ENCODE data around the gene MYH9. TPM values are rescaled to one million over a fixed set of nuclear protein-coding genes. Genes with fewer than 3 reads are reported as not detected.
"Not testable (repeated sequence)": the region's sequence is repeated elsewhere in the genome, so short reads cannot be mapped to it uniquely, and the experiment has no call there.

The MYH9 gene
- total RNA-seq, 2 experiments from 2014 or later = 616 to 642 TPM

GRCh38 chr22:36288571-36289405 lies 99.0 kb downstream of the MYH9 start:
- POLR2A ChIA-PET = no interaction called here
- CTCF ChIA-PET = interaction anchor here (0.6 to 2.3 kb wide), 6 partner anchors 10 to 182 kb away, joined by 3 to 13 read pairs (median 3); no protein-coding TSS in a partner anchor

- POLR2A ChIA-PET = interaction anchor here (0.7 kb wide), 1 partner anchor 181 kb away, joined by 3 read pairs; no protein-coding TSS in a partner anchor
- CTCF ChIA-PET = interaction anchor here (1.2 to 2.3 kb wide), 2 partner anchors 12 to 89 kb away, joined by 3 to 13 read pairs; no protein-coding TSS in a partner anchor
Observed at GRCh38 chr22:36287881-36288515, 99.8 kb downstream of the MYH9 start.

GRCh38 chr22:36286096-36286957 lies 101.4 kb downstream of the MYH9 start:
- ChIA-PET CTCF (interaction anchor here (0.6 to 1.7 kb wide), 21 partner anchors 9 to 185 kb away, joined by 3 to 8 read pairs (median 4); partner anchors contain the start of genes APOL1, APOL2 and APOL4), POLR2A (interaction anchor here (0.6 to 0.7 kb wide), 2 partner anchors 21 to 180 kb away, joined by 3 to 9 read pairs; no protein-coding TSS in a partner anchor)

DNA sequence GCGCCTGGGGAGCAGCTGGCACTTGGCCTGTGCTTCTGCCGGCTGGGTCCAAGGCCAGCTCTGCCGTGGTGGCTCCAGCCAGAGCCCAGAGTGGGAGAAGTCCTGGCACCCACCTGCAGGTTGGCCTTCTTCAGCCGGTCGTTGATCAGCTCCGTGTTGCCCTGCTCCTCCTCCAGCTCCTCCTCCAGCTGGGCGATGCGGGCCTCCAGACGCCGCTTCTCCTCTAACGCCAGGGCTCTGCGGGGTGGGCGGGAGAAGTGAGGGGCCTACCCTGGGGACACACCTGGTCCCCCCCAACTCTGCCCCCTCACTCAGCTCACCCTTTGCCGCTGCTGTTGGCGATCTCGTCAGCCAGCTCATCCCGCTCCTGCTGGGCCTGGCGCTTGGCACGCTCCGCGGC lies 102.2 kb downstream of the MYH9 start:
- ChIA-PET CTCF (interaction anchor here (0.8 to 2.4 kb wide), 12 partner anchors 9 to 186 kb away, joined by 3 to 8 read pairs (median 4); partner anchors contain the start of genes APOL1 and APOL4), POLR2A (interaction anchor here (0.6 to 0.7 kb wide), 2 partner anchors 20 to 181 kb away, joined by 3 to 9 read pairs; no protein-coding TSS in a partner anchor)

DNA sequence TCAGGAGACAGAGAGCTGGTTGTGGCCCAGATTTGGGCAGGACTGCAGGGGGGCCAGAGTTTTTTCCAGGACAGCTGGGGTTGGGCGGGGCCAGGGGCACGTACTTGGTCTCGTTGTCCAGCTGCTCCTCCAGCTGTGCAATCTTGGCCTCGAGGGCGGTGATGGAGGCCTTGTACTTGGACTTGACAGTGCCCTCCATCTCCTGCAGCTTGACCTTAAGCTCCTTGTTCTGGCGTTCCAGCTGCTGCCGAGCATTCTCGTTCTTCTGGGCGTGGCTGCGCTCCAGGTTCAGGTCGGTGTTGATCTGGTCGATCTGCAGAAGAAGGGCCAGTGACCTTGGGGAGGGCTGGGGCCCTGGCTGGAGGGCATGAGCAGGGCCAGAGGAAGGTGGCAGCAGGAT lies 102.8 kb downstream of the MYH9 start:
- CTCF ChIA-PET = interaction anchor here (1.2 to 2.4 kb wide), 3 partner anchors 8 to 47 kb away, joined by 3 to 8 read pairs (median 4); no protein-coding TSS in a partner anchor

GRCh38 chr22:36284171-36284571 lies 103.6 kb downstream of the MYH9 start:
- ChIA-PET CTCF (interaction anchor here (2.4 kb wide), 1 partner anchor 17 kb away, joined by 8 read pairs; no protein-coding TSS in a partner anchor), POLR2A (no interaction called here)

More for the DNA sequence above, 102.8 kb downstream of the MYH9 start:
- POLR2A ChIA-PET = no interaction called here

GRCh38 chr22:36282328-36282831 lies 105.4 kb downstream of the MYH9 start:
- CTCF ChIA-PET = no interaction called here
- POLR2A ChIA-PET = no interaction called here

- ChIA-PET POLR2A (no interaction called here), CTCF (interaction anchor here (0.7 kb wide), 1 partner anchor 205 kb away, joined by 3 read pairs; no protein-coding TSS in a partner anchor)
Observed at GRCh38 chr22:36281781-36282327, 105.9 kb downstream of the MYH9 start.

- ChIA-PET POLR2A (interaction anchor here (0.7 kb wide), 2 partner anchors 13 to 199 kb away, joined by 3 to 5 read pairs; no protein-coding TSS in a partner anchor), CTCF (interaction anchor here (0.7 kb wide), 1 partner anchor 59 kb away, joined by 3 read pairs; no protein-coding TSS in a partner anchor)
Observed at GRCh38 chr22:36280379-36280778, 107.4 kb downstream of the MYH9 start.

GRCh38 chr22:36279219-36279666 lies 108.5 kb downstream of the MYH9 start:
- CTCF ChIA-PET = interaction anchor here (1.4 kb wide), 1 partner anchor 82 kb away, joined by 3 read pairs; no protein-coding TSS in a partner anchor

GRCh38 chr22:36277482-36278291 lies 110.1 kb downstream of the MYH9 start:
- ChIA-PET POLR2A (interaction anchor here (0.6 to 1.2 kb wide), 3 partner anchors 27 to 42 kb away, joined by 3 to 7 read pairs (median 3); no protein-coding TSS in a partner anchor), CTCF (interaction anchor here (0.6 to 1.8 kb wide), 15 partner anchors 8 to 272 kb away, joined by 3 to 8 read pairs (median 3); partner anchors contain the start of gene APOL4)

More at GRCh38 chr22:36279219-36279666, 108.5 kb downstream of the MYH9 start:
- POLR2A ChIA-PET = no interaction called here

DNA sequence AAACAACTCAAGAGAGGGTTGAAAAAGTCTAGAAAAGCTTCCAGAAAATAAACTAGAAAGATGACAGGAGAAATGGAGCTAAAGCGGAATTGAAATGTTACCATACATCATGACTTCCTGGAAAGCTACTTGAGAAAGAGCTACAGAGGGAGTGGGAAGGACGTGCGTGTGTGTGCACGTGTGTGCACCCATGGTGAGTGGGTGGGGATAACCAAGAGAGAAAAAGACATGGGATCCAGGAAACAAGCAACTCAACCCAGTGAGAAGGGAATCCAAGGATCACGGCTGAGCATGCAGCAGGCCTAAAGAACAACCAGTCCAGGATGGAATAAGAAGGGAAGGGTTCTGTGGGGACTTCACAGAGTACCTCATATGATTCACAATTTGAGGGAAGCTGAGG lies 113.2 kb downstream of the MYH9 start:
- CTCF ChIA-PET = interaction anchor here (1.0 to 1.3 kb wide), 3 partner anchors 15 to 80 kb away, joined by 3 read pairs; partner anchors contain the start of gene APOL2
- POLR2A ChIA-PET = no interaction called here

GRCh38 chr22:36271951-36272350 lies 115.8 kb downstream of the MYH9 start:
- POLR2A ChIA-PET, CTCF ChIA-PET: not testable (repeated sequence)

- CTCF ChIA-PET = not testable (repeated sequence)
Observed at GRCh38 chr22:36271231-36271630, 116.5 kb downstream of the MYH9 start.

GRCh38 chr22:36267896-36268485 lies 119.8 kb downstream of the MYH9 start:
- ChIA-PET POLR2A (interaction anchor here (0.6 kb wide), 1 partner anchor 240 kb away, joined by 4 read pairs; no protein-coding TSS in a partner anchor), CTCF (interaction anchor here (1.3 kb wide), 1 partner anchor 18 kb away, joined by 4 read pairs; no protein-coding TSS in a partner anchor)

More at GRCh38 chr22:36271231-36271630, 116.5 kb downstream of the MYH9 start:
- POLR2A ChIA-PET = interaction anchor here (0.6 kb wide), 1 partner anchor 795 kb away, joined by 4 read pairs; no protein-coding TSS in a partner anchor

GRCh38 chr22:36267058-36267457 lies 120.7 kb downstream of the MYH9 start:
- ChIA-PET POLR2A (interaction anchor here (0.6 kb wide), 1 partner anchor 227 kb away, joined by 3 read pairs; no protein-coding TSS in a partner anchor), CTCF (interaction anchor here (1.3 kb wide), 1 partner anchor 19 kb away, joined by 4 read pairs; no protein-coding TSS in a partner anchor)
